A549 (cell line): Measurements from ENCODE around the gene SMIM11. TPM values are rescaled to one million over a fixed set of nuclear protein-coding genes. Genes with fewer than 3 reads are reported as not detected.

Experiments
- polyA plus RNA-seq, 4 experiments: library from polyadenylated mRNA; depleted of rRNA in 3 of 4; stranded (reverse); fragments of >200 nt; fragmentation: RNase III in 1 of 4; extraction: RNeasy Plus Mini Kit Qiagen cat#74134 plus additional on column Dnase treatment in 1 of 4; gene quantifications; 2 replicates in 3 of 4; 3 replicates in 1 of 4; pipeline ENCODE4 v1.2.3, GENCODE V29; 2011 to 2017

Gene SMIM11
- polyA plus RNA-seq, 2 of the 4 experiments (the other 2 are of a cell fraction) = 16.9 to 22.8 TPM

Other genes starting within 250 kb of the SMIM11 start
- not detected in 2 replicates for gene KCNE2, start 11.5 kb upstream of the SMIM11 start, polyA plus RNA-seq (2011; rRNA removed)
- not detected in 3 replicates for gene KCNE2, start 11.5 kb upstream of the SMIM11 start, polyA plus RNA-seq (2017; fragmentation: RNase III; extraction: RNeasy Plus Mini Kit Qiagen cat#74134 plus additional on column Dnase treatment)
- gene SMIM34, start 48.4 kb downstream of the SMIM11 start, polyA plus RNA-seq (2011; rRNA removed) = not detected in 2 replicates
- not detected in 3 replicates for gene SMIM34, start 48.4 kb downstream of the SMIM11 start, polyA plus RNA-seq (2017; fragmentation: RNase III; extraction: RNeasy Plus Mini Kit Qiagen cat#74134 plus additional on column Dnase treatment)
- 0.08 and 0.17 TPM in 2 replicates for gene KCNE1, start 136.7 kb downstream of the SMIM11 start, polyA plus RNA-seq (2011; rRNA removed)
- 0.04 to 0.05 TPM in 2 of 3 replicates, not detected in the other for gene KCNE1, start 136.7 kb downstream of the SMIM11 start, polyA plus RNA-seq (2017; fragmentation: RNase III; extraction: RNeasy Plus Mini Kit Qiagen cat#74134 plus additional on column Dnase treatment)
- 9.8 and 10.2 TPM in 2 replicates for gene RCAN1, start 239.6 kb downstream of the SMIM11 start, polyA plus RNA-seq (2011; rRNA removed)
- gene RCAN1, start 239.6 kb downstream of the SMIM11 start, polyA plus RNA-seq (2017; fragmentation: RNase III; extraction: RNeasy Plus Mini Kit Qiagen cat#74134 plus additional on column Dnase treatment) = 11.8 to 12.8 TPM (median 11.9 TPM) in 3 replicates